KBM-7 (cell line): ENCODE measurements around the gene CD59.
"Not testable (repeated sequence)": the region's sequence is repeated elsewhere in the genome, so short reads cannot be mapped to it uniquely, and the experiment has no call there.

Experiments used
- DNase-seq: peaks from one replicate; pipeline ENCODE4 v3.0.0-alpha.2; 2015
- in situ Hi-C: fragments of 300-500 bp; cut with MboI; formaldehyde crosslinking; loops from 2 replicates; pipeline ENCODE4 v1.14.3; 2020; ENCODE audit warnings: low sequenced_read_pairs, low pct_unique_long_range_greater_than_20kb, mixed read lengths

The CD59 gene

DNA sequence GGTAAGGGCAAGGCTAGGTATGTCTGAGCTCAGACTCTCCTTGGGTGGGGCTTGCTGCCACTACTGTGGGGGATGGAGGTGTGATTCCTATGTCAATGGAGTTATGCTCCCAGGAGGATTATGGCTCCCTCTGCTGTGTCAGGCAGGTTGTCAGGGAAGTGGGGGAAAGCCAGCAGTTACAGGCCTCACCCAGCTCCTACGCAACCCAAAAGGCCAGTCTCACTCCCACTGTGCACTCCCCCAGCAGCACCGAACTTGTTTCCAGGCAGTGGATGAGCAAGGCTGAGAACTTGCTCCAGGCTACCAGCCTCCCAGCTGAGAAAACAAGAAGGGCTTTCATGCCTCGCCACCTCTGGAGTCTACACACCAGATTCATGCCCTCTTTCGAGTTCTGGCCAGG is 53.8 kb downstream of the CD59 start:
- in situ Hi-C loops, result loop anchor here (25.0 kb wide), 1 partner anchor 320 kb away; no protein-coding TSS in a partner anchor

DNA sequence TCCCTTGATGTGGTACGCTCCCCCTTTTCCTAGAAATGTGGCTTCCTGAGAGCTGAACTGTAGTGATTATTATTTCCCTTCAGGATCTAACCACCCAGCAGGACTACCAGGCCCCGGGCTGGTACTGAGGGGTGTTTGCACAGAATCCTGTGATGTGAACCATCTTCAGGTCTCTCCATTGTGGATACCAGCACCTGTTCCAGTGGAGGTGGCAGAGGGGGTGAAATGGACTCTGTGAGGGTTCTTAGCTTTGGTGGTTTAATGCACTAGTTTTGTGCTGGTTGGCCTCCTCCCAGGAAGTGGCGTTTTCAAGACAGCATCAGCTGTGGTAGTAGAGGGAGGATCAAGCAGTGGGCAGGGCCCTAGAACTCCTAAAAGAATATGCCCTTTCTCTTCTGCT is 54.2 kb downstream of the CD59 start:
- in situ Hi-C loops, result loop anchor here (25.0 kb wide), 1 partner anchor 320 kb away; no protein-coding TSS in a partner anchor
- DNase-seq, result no peak

More for the DNA sequence above, 53.8 kb downstream of the CD59 start:
- no peak for DNase-seq

DNA sequence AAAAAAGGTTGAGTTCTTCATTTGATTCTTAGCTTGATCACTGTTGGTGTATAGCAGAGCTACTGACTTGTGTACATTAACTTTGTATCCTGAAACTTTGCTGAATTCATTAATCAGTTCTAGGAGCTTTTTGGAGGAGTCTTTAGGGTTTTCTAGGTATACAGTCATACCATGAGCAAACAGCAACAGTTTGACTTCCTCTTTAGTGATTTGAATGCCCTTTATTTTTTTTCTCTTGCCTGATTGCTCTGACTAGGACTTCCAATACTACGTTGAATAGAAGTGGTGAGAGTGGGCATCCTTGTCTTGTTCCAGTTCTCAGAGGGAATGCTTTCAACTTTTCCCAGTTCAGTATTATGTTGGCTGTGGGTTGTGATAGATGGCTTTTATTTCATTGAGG is 57.6 kb downstream of the CD59 start:
- in situ Hi-C loops, result loop anchor here (25.0 kb wide), 1 partner anchor 316 kb away; no protein-coding TSS in a partner anchor
- not testable (repeated sequence) for DNase-seq

DNA sequence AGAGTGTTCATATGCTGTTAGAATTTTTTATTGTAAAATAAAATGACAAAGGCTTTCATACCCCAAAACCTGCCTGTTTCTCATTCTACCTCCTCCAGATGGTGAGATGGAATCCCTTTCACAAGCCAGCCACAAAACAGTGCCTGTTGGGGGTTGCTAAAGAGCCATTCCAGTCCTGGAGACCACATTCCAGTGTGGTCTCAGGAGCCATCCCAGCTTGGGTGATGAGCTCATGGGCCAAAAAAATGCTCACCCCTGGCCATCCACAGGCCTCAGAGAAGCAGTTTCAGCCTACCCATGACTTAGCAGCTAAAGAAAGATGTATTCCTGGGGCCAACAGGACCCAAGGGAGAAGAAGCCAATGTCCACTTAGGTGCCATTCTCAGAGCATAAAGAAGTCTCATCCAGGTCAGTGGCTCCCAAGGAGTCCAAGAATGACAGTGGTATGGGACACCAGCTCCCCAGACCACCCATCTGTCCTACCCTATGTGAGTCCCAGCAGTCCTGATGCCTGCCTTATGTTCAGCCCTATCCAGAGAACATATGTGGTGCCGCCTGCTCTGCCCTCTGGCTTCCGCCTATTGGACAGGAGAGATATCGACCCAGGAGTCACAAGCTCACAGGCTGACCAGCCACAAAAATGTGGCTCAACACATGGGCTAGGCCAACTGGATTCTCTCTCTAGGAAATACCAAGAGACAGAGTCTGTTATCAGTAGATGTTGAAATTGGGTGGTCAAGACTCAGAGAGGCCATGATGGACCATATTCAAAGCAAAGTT is 62.0 kb downstream of the CD59 start:
- no peak for DNase-seq
- in situ Hi-C loops, result no loop called here

DNA sequence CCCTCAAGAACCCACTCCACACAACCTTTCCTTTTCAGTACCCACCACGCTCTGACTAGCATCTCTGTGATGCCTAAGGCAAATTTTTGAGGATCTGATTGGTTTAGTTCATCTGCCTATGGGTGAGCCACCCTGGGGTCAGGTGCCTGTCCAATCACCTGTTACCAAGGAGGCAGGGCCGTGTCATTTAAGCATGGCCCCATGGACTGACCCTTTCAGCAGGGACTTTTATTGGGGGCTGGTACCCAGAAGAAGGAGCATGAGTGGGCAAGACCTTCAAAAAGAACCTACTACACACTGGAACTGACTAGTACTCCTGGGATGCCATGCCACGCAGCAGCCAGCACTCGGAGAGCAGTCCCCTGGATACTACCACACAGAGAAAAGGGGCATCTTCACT is 64.0 kb downstream of the CD59 start:
- in situ Hi-C loops, result no loop called here
- DNase-seq, result no peak

DNA sequence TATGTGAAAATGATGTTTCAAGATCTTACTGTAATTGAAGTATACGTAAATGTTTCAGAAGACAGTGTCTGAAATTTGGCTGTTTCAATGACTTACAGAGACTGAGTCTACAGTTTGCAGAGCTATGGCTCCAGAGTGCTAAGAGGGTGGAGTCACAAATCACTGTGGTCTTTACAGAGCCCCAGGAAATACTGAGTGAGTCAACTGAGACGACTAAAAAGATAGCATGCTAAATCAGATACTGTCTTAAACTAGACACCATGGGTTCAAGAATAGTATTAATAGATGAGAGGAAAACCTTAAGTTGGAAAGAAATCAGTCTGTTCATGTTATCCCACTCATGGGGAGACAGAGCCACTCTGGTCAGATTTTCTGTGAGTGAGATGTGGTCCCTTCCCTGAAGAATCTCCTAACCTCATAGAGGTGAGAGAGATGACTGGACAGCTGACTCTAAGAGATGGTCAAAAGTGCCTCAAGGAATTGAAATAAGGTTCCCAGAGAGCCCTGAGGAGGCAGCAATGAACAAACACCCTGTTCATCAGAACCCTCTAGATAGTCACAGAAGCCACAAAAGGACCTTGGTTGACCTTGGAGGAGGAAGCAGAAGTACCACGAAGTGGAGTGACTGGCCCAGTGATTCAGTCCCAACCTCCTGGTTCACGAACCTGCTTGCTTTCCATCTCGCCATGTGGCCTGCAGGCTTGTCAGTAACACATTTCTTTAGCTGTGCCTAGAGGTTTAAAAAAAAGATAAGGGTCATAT is 65.8 kb downstream of the CD59 start:
- in situ Hi-C loops, result no loop called here
- no peak for DNase-seq

DNA sequence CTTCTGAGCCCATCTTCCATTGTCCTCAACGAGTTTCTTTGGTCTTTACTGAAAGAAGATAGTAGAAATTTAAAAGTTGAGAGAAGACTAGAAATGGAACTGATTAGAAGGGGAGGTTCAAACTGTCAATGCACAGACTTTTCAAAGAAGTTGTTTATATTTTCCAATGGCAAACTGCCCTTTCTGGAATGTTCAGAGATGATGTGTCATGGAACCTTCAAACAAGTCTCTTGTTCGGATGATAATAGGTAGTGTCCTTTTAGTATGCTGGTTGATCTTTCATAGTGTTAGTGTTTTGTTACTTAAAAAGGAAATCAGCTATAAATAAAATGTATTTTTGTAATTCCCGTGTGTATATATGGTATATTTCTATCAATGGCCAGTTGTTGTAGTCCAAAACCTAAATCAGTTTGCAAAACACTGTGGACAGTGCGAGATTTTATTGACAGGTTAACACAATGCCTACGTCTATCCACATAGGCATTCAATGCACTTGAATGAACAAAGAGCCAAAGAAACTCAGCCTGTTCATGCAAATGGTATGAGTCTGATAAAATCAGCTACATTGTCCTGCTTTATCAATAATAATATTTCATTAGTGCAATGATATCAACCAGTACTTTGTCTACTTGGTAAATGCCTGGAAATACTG is 66.5 kb downstream of the CD59 start:
- in situ Hi-C loops, result no loop called here
- DNase-seq, result no peak

- DNase-seq, result no peak
- in situ Hi-C loops, result no loop called here
These were observed 67.1 kb downstream of the CD59 start for GRCh38 chr11:33668951-33669596.

DNA sequence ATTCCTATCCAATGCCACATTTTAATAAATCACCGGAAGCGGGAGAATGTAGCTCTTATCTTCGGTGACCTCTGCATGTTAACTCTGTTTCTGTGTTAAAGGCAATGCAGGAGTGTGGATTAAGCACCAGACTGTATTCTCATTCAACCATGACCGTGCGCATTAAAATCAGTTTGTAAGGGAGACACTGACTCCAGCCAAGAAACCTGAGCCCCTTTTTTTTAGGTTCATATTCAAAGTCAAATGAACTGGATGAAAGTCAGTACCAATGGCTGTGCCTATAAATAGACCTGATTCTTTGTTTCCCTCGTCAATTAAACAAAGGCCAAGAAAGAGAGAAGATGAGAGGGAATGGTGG is 67.8 kb downstream of the CD59 start:
- in situ Hi-C loops, result no loop called here

GRCh38 chr11:33667819-33668467 is 68.3 kb downstream of the CD59 start:
- DNase-seq, result no peak
- in situ Hi-C loops, result no loop called here

More for the DNA sequence above, 67.8 kb downstream of the CD59 start:
- no peak for DNase-seq

GRCh38 chr11:33665350-33666106 is 70.7 kb downstream of the CD59 start:
- no peak for DNase-seq
- in situ Hi-C loops, result no loop called here

DNA sequence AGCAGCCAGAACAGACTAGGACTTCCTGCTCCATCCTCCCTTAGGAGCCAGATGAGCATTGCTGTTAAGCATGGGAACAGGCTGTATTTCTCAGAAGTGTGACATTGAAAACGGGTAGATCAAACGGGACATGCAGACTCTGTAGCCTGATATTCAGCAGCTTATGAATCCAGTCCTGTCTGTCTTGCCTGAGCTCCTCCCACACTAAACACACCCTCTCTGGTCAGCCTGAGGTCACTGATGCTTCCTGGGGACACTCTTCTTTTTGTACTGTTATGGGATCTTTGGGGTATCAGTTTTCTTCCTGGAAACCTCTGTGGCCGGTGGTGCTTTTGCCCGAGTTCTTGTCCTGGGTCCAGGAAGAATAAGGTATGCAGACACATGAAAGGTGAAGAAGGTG is 71.4 kb downstream of the CD59 start:
- in situ Hi-C loops, result no loop called here
- DNase-seq, result no peak

DNA sequence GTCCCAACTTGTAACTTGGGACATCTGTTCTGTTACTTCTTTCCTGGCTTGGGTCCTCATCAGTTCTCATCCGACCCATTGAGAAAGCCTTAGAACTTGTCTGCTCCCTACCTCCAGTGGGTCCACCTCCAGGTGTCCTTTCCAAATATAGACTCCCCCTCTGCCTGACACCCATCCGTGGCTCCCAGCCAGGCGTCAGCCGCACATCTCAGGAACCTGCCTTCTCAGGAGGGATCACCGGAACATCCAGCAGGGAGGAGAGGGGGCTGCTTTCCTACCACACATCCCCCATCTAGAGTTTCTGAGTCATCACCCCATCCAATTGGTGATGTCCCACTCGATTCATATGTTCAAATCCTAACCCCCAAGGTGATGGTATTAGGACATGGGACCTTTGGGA is 72.1 kb downstream of the CD59 start:
- in situ Hi-C loops, result no loop called here
- DNase-seq, result no peak

- in situ Hi-C loops, result no loop called here
- DNase-seq, result no peak
These were observed 73.1 kb downstream of the CD59 start for GRCh38 chr11:33663121-33663520.

GRCh38 chr11:33661526-33661925 is 74.7 kb downstream of the CD59 start:
- DNase-seq, in situ Hi-C loops: not testable (repeated sequence)

DNA sequence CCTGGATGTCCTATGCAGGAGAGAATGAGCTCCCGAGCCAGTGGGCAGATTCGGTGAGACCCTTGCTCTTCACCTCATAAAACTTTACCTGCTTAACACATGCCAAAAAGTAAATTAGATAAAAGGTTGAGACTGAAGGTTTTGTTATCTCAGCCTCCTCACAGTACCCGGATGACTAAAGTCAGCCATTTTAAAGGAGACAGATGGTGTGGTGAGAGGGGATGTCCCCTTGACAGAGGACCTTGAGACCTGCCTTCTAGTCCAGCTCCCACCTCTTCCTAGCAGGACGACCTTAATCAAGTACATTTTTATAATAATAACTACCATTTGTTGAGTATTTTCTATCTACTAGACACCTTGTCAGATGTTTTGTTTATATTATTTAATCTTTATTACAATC is 75.3 kb downstream of the CD59 start:
- DNase-seq, result no peak
- in situ Hi-C loops, result no loop called here

GRCh38 chr11:33659370-33660139 is 76.7 kb downstream of the CD59 start:
- no peak for DNase-seq
- in situ Hi-C loops, result no loop called here
